HCT116 (cell line): ENCODE results near the gene TNIP1.

ENCODE experiments used
- EZH2 ChIP-seq: fragments of 200-600 bp; sonication (generic); IDR thresholded peaks from 2 replicates; pipeline ENCODE4 v1.6.1; 2017; ENCODE audit warnings: antibody characterized with exemption, mixed run types
- EZH2phosphoT487 ChIP-seq: fragments of 200-600 bp; IDR thresholded peaks from 2 replicates; pipeline ENCODE4 v1.6.1; 2018; ENCODE audit warnings: antibody characterized with exemption, borderline replicate concordance
- MAX ChIP-seq: IDR thresholded peaks from 2 replicates; pipeline ENCODE4 v1.6.1; 2012
- POLR2A ChIP-seq: IDR thresholded peaks from 2 replicates; pipeline ENCODE4 v1.7.0; 2011; ENCODE audit warnings: borderline replicate concordance; ENCODE audit not compliant: insufficient read depth, insufficient read length; ENCODE audit errors: extremely low read depth
- POLR2AphosphoS5 ChIP-seq: IDR thresholded peaks from 2 replicates; pipeline ENCODE4 v1.6.1; 2011; ENCODE audit warnings: mild to moderate bottlenecking, low read depth, low read length, moderate library complexity
- RAD21 ChIP-seq: IDR thresholded peaks from 2 replicates; pipeline ENCODE4 v1.6.1; 2012; ENCODE audit warnings: low read depth, mild to moderate bottlenecking
- SIN3A ChIP-seq: IDR thresholded peaks from 2 replicates; pipeline ENCODE4 v1.6.1; 2012; ENCODE audit warnings: low read depth
- ZNF274 ChIP-seq: fragments of 200-500 bp; sonication (Bioruptor generic); IDR thresholded peaks from 2 replicates; pipeline ENCODE4 v1.6.1; 2014; ENCODE audit warnings: mild to moderate bottlenecking, low read depth, low read length, inconsistent platforms
- TF ChIP-seq, protein P1 (sequence below), 3 experiments: fragments of 200-600 bp in 1 of 3; sonication (generic) in 1 of 3; IDR thresholded peaks in 2 of 3; conservative IDR thresholded peaks in 1 of 3; 2 replicates each; pipeline ENCODE4 v1.5.1; 2012 to 2017; ENCODE audit warnings: low read depth in 2 of 3, low read length in 2 of 3, antibody characterized with exemption in 1 of 3, borderline replicate concordance in 1 of 3, control low read depth in 1 of 3, mild to moderate bottlenecking in 1 of 3, mixed read lengths in 1 of 3, mixed run types in 1 of 3, moderate library complexity in 1 of 3; ENCODE audit not compliant: insufficient read depth in 1 of 3
- TF ChIP-seq, protein P2 (sequence below): IDR thresholded peaks from 2 replicates; pipeline ENCODE4 v1.6.1; 2011; ENCODE audit warnings: mild to moderate bottlenecking, low read length, moderate library complexity; ENCODE audit not compliant: insufficient replicate concordance; ENCODE audit errors: extremely low read depth

GRCh38 chr5:151113651-151114050 is 32.8 kb upstream of the TNIP1 start:
- no peak for TF ChIP-seq POLR2A
- no peak for TF ChIP-seq RAD21
- TF ChIP-seq, protein P1, sequence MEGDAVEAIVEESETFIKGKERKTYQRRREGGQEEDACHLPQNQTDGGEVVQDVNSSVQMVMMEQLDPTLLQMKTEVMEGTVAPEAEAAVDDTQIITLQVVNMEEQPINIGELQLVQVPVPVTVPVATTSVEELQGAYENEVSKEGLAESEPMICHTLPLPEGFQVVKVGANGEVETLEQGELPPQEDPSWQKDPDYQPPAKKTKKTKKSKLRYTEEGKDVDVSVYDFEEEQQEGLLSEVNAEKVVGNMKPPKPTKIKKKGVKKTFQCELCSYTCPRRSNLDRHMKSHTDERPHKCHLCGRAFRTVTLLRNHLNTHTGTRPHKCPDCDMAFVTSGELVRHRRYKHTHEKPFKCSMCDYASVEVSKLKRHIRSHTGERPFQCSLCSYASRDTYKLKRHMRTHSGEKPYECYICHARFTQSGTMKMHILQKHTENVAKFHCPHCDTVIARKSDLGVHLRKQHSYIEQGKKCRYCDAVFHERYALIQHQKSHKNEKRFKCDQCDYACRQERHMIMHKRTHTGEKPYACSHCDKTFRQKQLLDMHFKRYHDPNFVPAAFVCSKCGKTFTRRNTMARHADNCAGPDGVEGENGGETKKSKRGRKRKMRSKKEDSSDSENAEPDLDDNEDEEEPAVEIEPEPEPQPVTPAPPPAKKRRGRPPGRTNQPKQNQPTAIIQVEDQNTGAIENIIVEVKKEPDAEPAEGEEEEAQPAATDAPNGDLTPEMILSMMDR (IDR thresholded peaks at IDR 0.05 in 2 of 3, conservative IDR thresholded peaks at IDR 0.05 in 1 of 3; ENCODE audit: borderline replicate concordance in 1 of 3, insufficient read depth in 1 of 3, low read depth in 2 of 3, low read length in 2 of 3): no peak
- TF ChIP-seq POLR2AphosphoS5: no peak
- no peak for TF ChIP-seq MAX
- no peak for TF ChIP-seq ZNF274
- no peak for TF ChIP-seq SIN3A
- no peak for TF ChIP-seq EZH2
- TF ChIP-seq, protein P2, sequence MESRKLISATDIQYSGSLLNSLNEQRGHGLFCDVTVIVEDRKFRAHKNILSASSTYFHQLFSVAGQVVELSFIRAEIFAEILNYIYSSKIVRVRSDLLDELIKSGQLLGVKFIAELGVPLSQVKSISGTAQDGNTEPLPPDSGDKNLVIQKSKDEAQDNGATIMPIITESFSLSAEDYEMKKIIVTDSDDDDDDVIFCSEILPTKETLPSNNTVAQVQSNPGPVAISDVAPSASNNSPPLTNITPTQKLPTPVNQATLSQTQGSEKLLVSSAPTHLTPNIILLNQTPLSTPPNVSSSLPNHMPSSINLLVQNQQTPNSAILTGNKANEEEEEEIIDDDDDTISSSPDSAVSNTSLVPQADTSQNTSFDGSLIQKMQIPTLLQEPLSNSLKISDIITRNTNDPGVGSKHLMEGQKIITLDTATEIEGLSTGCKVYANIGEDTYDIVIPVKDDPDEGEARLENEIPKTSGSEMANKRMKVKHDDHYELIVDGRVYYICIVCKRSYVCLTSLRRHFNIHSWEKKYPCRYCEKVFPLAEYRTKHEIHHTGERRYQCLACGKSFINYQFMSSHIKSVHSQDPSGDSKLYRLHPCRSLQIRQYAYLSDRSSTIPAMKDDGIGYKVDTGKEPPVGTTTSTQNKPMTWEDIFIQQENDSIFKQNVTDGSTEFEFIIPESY: no peak
- no peak for TF ChIP-seq EZH2phosphoT487
